ENCODE measurements around the gene IRAK1BP1. TPM values are rescaled to one million over a fixed set of nuclear protein-coding genes. Genes with fewer than 3 reads are reported as not detected.
"Not testable (repeated sequence)": the region's sequence is repeated elsewhere in the genome, so short reads cannot be mapped to it uniquely, and the experiment has no call there.

IRAK1BP1 gene
- total RNA-seq, 5 donors from 2014 or later (not counting 1 experiment from before 2014, with no cell fraction given) = 2.1 to 5.5 (median 4.4) TPM

DNA sequence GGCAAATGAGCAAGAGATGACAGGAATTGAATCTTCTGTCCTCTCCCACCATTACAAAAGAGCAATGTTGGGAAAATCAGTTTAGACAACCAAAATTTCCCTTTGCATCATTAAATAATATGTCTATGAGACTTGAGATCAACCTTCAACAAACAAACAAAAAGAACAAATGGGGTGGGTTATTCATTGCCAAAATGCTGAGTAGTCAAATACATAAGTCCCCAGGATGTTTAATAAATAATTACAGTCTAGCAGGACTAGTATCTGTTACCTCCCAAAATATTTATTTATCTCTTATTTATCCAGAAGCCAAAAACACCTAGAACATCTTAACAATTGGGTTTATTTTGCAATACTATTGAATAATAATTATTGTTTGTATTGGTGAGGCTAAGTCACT is 16.2 kb upstream of the IRAK1BP1 start:
- H3K9me3 Mint-ChIP-seq = peaks cover 0 to 3% (median 0%) of the 10 kb centered on the region in 3 donors
- peaks cover 8% of the 10 kb centered on the region for H3K36me3 Mint-ChIP-seq
- DNase-seq (no peak), ATAC-seq (replicated peaks in 1 of 4) (no peak)
- no peak overlapping the region for H3K27ac Mint-ChIP-seq
- H3K4me3 Mint-ChIP-seq = no peak overlapping the region
- Histone ChIP-seq H3K4me1 (ENCODE audit: control insufficient read depth in 1 of 2, extremely low read depth in 1 of 2, insufficient read depth in 2 of 2, low read length in 2 of 2) (no peaks in the 10 kb centered on the region), H3K36me3 (ENCODE audit: control insufficient read depth in 2 of 2, extremely low read depth in 1 of 2, insufficient read depth in 1 of 2, low read length in 1 of 2) (no peaks in the 10 kb centered on the region), H3K27me3 (replicated peaks in 1 of 2; ENCODE audit: control insufficient read depth in 2 of 2, extremely low read depth in 1 of 2, insufficient read depth in 2 of 2, low read length in 1 of 2) (no peaks in the 10 kb centered on the region), H3K4me3 (ENCODE audit: control insufficient read depth in 1 of 2, extremely low read depth in 1 of 2, low read length in 1 of 2) (no peak overlapping the region), H3K27ac (ENCODE audit: low read length) (no peak overlapping the region), H3K9me3 (no peaks in the 10 kb centered on the region)
- CTCF ChIA-PET = no interaction called here
- H3K27me3 Mint-ChIP-seq = no peaks in the 10 kb centered on the region
- H3K4me1 Mint-ChIP-seq = no peaks in the 10 kb centered on the region
- POLR2A ChIA-PET = no interaction called here

GRCh38 chr6:78854546-78854945 is 12.8 kb upstream of the IRAK1BP1 start:
- Mint-ChIP-seq H3K27ac (no peak overlapping the region), H3K36me3 (peaks cover 5% of the 10 kb centered on the region), H3K4me1 (no peaks in the 10 kb centered on the region), H3K9me3 (peaks cover 0 to 5% (median 5%) of the 10 kb centered on the region in 3 donors), H3K4me3 (no peak overlapping the region), H3K27me3 (no peaks in the 10 kb centered on the region)
- ChIA-PET CTCF (no interaction called here), POLR2A (no interaction called here)
- Histone ChIP-seq H3K36me3 (ENCODE audit: control insufficient read depth in 2 of 2, extremely low read depth in 1 of 2, insufficient read depth in 1 of 2, low read length in 1 of 2) (no peaks in the 10 kb centered on the region), H3K4me3 (ENCODE audit: control insufficient read depth in 1 of 2, extremely low read depth in 1 of 2, low read length in 1 of 2) (no peak overlapping the region), H3K9me3 (no peaks in the 10 kb centered on the region), H3K4me1 (ENCODE audit: control insufficient read depth in 1 of 2, extremely low read depth in 1 of 2, insufficient read depth in 2 of 2, low read length in 2 of 2) (no peaks in the 10 kb centered on the region), H3K27ac (ENCODE audit: low read length) (no peak overlapping the region), H3K27me3 (replicated peaks in 1 of 2; ENCODE audit: control insufficient read depth in 2 of 2, extremely low read depth in 1 of 2, insufficient read depth in 2 of 2, low read length in 1 of 2) (no peaks in the 10 kb centered on the region)
- no peak for ATAC-seq (replicated peaks in 1 of 4)
- no peak for DNase-seq
- WGBS (ENCODE audit: insufficient coverage) = 100% methylated on average over 7 of the region's 9 CpGs

GRCh38 chr6:78858339-78858938 is 8.9 kb upstream of the IRAK1BP1 start:
- H3K36me3 Mint-ChIP-seq, POLR2A ChIA-PET: not testable (repeated sequence)
- WGBS (ENCODE audit: insufficient coverage) = 93% methylated on average over 2 of the region's 8 CpGs

DNA sequence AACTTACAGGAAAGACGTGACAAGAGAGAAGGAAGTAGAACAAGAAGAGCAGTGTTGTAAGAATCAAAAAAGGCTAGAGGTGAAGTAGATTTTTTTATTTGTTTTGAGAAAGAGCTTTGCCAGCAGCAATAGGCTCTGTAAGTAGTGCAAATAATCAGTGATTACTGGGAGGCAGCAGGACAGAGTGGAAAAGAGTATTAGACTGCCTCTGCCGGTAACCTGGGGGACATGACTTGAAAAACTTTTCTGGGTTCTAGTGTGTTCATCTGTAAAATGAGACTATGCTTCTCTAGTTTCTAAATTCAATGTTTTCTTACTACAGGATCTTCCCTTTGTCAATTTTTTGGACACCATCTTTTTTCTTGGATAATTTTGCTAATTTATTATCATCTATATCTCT is 5.8 kb upstream of the IRAK1BP1 start:
- POLR2A ChIA-PET = no interaction called here
- WGBS (ENCODE audit: insufficient coverage) = 87% methylated on average over 1 of the region's 2 CpGs
- no peak overlapping the region for H3K4me3 ChIP-seq (ENCODE audit: control insufficient read depth in 1 of 2, extremely low read depth in 1 of 2, low read length in 1 of 2)
- H3K27ac Mint-ChIP-seq = no peak overlapping the region
- H3K27me3 ChIP-seq (replicated peaks in 1 of 2; ENCODE audit: control insufficient read depth in 2 of 2, extremely low read depth in 1 of 2, insufficient read depth in 2 of 2, low read length in 1 of 2) = no peaks in the 10 kb centered on the region
- no peaks in the 10 kb centered on the region for H3K36me3 ChIP-seq (ENCODE audit: control insufficient read depth in 2 of 2, extremely low read depth in 1 of 2, insufficient read depth in 1 of 2, low read length in 1 of 2)
- H3K4me3 Mint-ChIP-seq = no peak overlapping the region
- no peak for DNase-seq
- H3K4me1 ChIP-seq (ENCODE audit: control insufficient read depth in 1 of 2, extremely low read depth in 1 of 2, insufficient read depth in 2 of 2, low read length in 2 of 2) = peaks cover 0 to 1% of the 10 kb centered on the region in 2 experiments
- CTCF ChIA-PET = no interaction called here
- H3K27me3 Mint-ChIP-seq = no peaks in the 10 kb centered on the region
- H3K4me1 Mint-ChIP-seq = peaks cover 2 to 6% (median 3%) of the 10 kb centered on the region in 3 donors
- no peak overlapping the region for H3K27ac ChIP-seq (ENCODE audit: low read length)
- H3K36me3 Mint-ChIP-seq = peaks cover 5% of the 10 kb centered on the region
- no peaks in the 10 kb centered on the region for H3K9me3 ChIP-seq
- ATAC-seq (replicated peaks in 1 of 4) = no peak
- peaks cover 0 to 5% (median 5%) of the 10 kb centered on the region in 3 donors for H3K9me3 Mint-ChIP-seq

More at GRCh38 chr6:78858339-78858938, 8.9 kb upstream of the IRAK1BP1 start:
- H3K4me3 ChIP-seq (ENCODE audit: control insufficient read depth in 1 of 2, extremely low read depth in 1 of 2, low read length in 1 of 2); CTCF ChIA-PET; H3K27me3 Mint-ChIP-seq; H3K27me3 ChIP-seq (replicated peaks in 1 of 2; ENCODE audit: control insufficient read depth in 2 of 2, extremely low read depth in 1 of 2, insufficient read depth in 2 of 2, low read length in 1 of 2); DNase-seq; H3K36me3 ChIP-seq (ENCODE audit: control insufficient read depth in 2 of 2, extremely low read depth in 1 of 2, insufficient read depth in 1 of 2, low read length in 1 of 2); H3K9me3 ChIP-seq; ATAC-seq (replicated peaks in 1 of 4); H3K9me3 Mint-ChIP-seq; H3K4me3 Mint-ChIP-seq; H3K27ac ChIP-seq (ENCODE audit: low read length); H3K4me1 ChIP-seq (ENCODE audit: control insufficient read depth in 1 of 2, extremely low read depth in 1 of 2, insufficient read depth in 2 of 2, low read length in 2 of 2); H3K4me1 Mint-ChIP-seq; H3K27ac Mint-ChIP-seq: not testable (repeated sequence)

- Histone ChIP-seq H3K36me3 (ENCODE audit: control insufficient read depth in 2 of 2, extremely low read depth in 1 of 2, insufficient read depth in 1 of 2, low read length in 1 of 2) (no peaks in the 10 kb centered on the region), H3K4me3 (ENCODE audit: control insufficient read depth in 1 of 2, extremely low read depth in 1 of 2, low read length in 1 of 2) (no peak overlapping the region), H3K4me1 (ENCODE audit: control insufficient read depth in 1 of 2, extremely low read depth in 1 of 2, insufficient read depth in 2 of 2, low read length in 2 of 2) (peaks cover 2 to 12% of the 10 kb centered on the region in 2 experiments), H3K27ac (ENCODE audit: low read length) (no peak overlapping the region), H3K9me3 (no peaks in the 10 kb centered on the region), H3K27me3 (replicated peaks in 1 of 2; ENCODE audit: control insufficient read depth in 2 of 2, extremely low read depth in 1 of 2, insufficient read depth in 2 of 2, low read length in 1 of 2) (no peaks in the 10 kb centered on the region)
- no peak for ATAC-seq (replicated peaks in 1 of 4)
- Mint-ChIP-seq H3K4me1 (peaks cover 17 to 23% (median 20%) of the 10 kb centered on the region in 3 donors), H3K4me3 (no peak overlapping the region), H3K27ac (no peak overlapping the region), H3K9me3 (peaks cover 0 to 1% (median under 1%) of the 10 kb centered on the region in 3 donors), H3K36me3 (peaks cover 1% of the 10 kb centered on the region), H3K27me3 (no peaks in the 10 kb centered on the region)
- no peak for DNase-seq
- CTCF ChIA-PET = no interaction called here
- WGBS (ENCODE audit: insufficient coverage) = 86% methylated on average over 1 of the region's 2 CpGs
- POLR2A ChIA-PET = no interaction called here
These were observed 3.8 kb upstream of the IRAK1BP1 start for GRCh38 chr6:78863576-78863975.

DNA sequence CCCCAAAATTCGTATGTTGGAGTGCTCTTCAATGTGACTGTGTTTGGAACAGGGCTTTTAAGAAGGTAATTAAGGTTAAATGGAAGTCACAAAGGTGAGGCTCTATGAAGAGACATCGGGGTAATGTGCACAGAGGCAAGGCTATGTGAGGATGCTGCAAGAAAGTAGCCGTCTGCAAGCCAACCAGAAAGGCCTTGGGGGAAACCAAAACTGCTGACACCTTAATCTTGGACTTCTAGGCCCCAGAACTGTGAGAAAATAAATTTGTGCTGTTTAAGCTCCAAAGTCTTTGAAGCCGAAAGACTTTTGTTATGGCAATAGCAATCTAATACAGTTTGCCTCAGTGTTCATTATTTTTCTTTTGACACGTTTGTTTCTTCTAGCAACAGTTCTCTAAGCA is 2.4 kb upstream of the IRAK1BP1 start:
- Mint-ChIP-seq H3K9me3 (no peaks in the 10 kb centered on the region), H3K4me1 (peaks cover 19 to 25% (median 22%) of the 10 kb centered on the region in 3 donors), H3K27ac (no peak overlapping the region), H3K27me3 (no peaks in the 10 kb centered on the region), H3K36me3 (peaks cover under 1% of the 10 kb centered on the region), H3K4me3 (no peak overlapping the region)
- POLR2A ChIA-PET = no interaction called here
- Histone ChIP-seq H3K27ac (ENCODE audit: low read length) (no peak overlapping the region), H3K9me3 (no peaks in the 10 kb centered on the region), H3K27me3 (replicated peaks in 1 of 2; ENCODE audit: control insufficient read depth in 2 of 2, extremely low read depth in 1 of 2, insufficient read depth in 2 of 2, low read length in 1 of 2) (no peaks in the 10 kb centered on the region), H3K36me3 (ENCODE audit: control insufficient read depth in 2 of 2, extremely low read depth in 1 of 2, insufficient read depth in 1 of 2, low read length in 1 of 2) (no peaks in the 10 kb centered on the region), H3K4me3 (ENCODE audit: control insufficient read depth in 1 of 2, extremely low read depth in 1 of 2, low read length in 1 of 2) (no peak overlapping the region), H3K4me1 (ENCODE audit: control insufficient read depth in 1 of 2, extremely low read depth in 1 of 2, insufficient read depth in 2 of 2, low read length in 2 of 2) (peaks cover 2 to 12% of the 10 kb centered on the region in 2 experiments)
- no peak for ATAC-seq (replicated peaks in 1 of 4)
- DNase-seq = no peak
- 92% methylated on average over 3 of the region's 5 CpGs for WGBS (ENCODE audit: insufficient coverage)
- CTCF ChIA-PET = no interaction called here

DNA sequence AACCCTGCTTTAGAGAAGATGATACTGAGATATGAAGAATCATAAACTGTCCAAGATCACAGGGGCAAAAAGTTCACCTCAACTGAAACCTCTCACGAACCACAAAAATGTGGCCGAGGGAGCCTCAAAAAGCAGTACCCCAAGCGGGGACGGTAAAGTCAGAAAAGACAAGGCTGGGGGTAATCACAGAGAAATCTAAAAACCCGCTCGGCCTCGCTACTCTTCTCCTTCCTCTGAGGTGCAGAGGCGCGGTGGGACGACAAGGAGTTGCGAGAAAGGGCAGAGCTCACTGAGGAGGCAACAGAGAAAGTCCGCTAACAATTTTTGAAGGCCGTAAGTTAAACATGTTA is 356 bp upstream of the IRAK1BP1 start:
- Mint-ChIP-seq H3K27ac (peak overlapping the region; percentile 93 to 96), H3K36me3 (peaks cover 14% of the 10 kb centered on the region), H3K4me1 (peaks cover 19 to 26% (median 25%) of the 10 kb centered on the region in 3 donors), H3K9me3 (no peaks in the 10 kb centered on the region), H3K27me3 (no peaks in the 10 kb centered on the region), H3K4me3 (peak overlapping the region; percentile 92 to 99 (median 97))
- 3% methylated on average over 8 of the region's 13 CpGs for WGBS (ENCODE audit: insufficient coverage)
- H3K36me3 ChIP-seq (ENCODE audit: control insufficient read depth in 2 of 2, extremely low read depth in 1 of 2, insufficient read depth in 1 of 2, low read length in 1 of 2) = no peaks in the 10 kb centered on the region
- H3K27ac ChIP-seq (ENCODE audit: low read length) = peak overlapping the region; percentile 68
- ChIA-PET CTCF (no interaction called here), POLR2A (interaction anchor here in 1 of 2 donors (0.6 kb wide), 1 partner anchor 380 kb away, joined by 3 read pairs; no protein-coding TSS in a partner anchor)
- H3K9me3 ChIP-seq = no peaks in the 10 kb centered on the region
- no peaks in the 10 kb centered on the region for H3K27me3 ChIP-seq (replicated peaks in 1 of 2; ENCODE audit: control insufficient read depth in 2 of 2, extremely low read depth in 1 of 2, insufficient read depth in 2 of 2, low read length in 1 of 2)
- peak overlapping the region; percentile 82 to 89 for H3K4me3 ChIP-seq (ENCODE audit: control insufficient read depth in 1 of 2, extremely low read depth in 1 of 2, low read length in 1 of 2)
- H3K4me1 ChIP-seq (ENCODE audit: control insufficient read depth in 1 of 2, extremely low read depth in 1 of 2, insufficient read depth in 2 of 2, low read length in 2 of 2) = peaks cover 2 to 12% of the 10 kb centered on the region in 2 experiments
- DNase-seq (peak in 4 of 35 experiments; percentile 0 to 2 (median 2)), ATAC-seq (replicated peaks in 1 of 4) (peak; percentile 35 to 51 (median 44))

Measured in T-cell (primary cell).